ENCODE measurements around the gene GMDS.

Gene GMDS

DNA sequence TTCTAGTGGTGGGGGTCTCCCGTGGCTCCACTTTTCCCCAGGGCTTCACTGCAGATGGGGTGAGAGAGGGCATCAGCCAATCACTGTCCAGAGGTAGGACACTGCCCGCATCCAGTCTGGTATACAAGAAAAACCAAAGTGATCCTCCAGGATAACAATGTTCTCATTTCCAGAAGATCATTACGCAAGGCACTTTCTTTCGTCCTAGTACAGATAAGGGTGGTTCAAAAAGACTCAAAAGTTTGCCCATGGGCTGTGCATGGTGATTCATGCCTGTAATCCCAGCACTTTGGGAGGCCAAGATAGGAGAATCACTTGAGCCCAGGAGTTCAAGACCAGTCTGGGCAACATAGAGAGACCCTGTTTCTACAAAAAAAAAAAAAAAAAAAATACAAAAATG is 16.4 kb downstream of the GMDS start:
- TF ChIP-seq, protein P1, sequence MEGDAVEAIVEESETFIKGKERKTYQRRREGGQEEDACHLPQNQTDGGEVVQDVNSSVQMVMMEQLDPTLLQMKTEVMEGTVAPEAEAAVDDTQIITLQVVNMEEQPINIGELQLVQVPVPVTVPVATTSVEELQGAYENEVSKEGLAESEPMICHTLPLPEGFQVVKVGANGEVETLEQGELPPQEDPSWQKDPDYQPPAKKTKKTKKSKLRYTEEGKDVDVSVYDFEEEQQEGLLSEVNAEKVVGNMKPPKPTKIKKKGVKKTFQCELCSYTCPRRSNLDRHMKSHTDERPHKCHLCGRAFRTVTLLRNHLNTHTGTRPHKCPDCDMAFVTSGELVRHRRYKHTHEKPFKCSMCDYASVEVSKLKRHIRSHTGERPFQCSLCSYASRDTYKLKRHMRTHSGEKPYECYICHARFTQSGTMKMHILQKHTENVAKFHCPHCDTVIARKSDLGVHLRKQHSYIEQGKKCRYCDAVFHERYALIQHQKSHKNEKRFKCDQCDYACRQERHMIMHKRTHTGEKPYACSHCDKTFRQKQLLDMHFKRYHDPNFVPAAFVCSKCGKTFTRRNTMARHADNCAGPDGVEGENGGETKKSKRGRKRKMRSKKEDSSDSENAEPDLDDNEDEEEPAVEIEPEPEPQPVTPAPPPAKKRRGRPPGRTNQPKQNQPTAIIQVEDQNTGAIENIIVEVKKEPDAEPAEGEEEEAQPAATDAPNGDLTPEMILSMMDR (IDR thresholded peaks at IDR 0.05; ENCODE audit: low read depth, low read length) = no peak
- H3K4me2 ChIP-seq (ENCODE audit: low read length) = no peak overlapping the region
- peaks cover 25% of the 10 kb centered on the region for H3K4me1 ChIP-seq (ENCODE audit: low read length)
- no peak overlapping the region for H3K4me3 ChIP-seq (ENCODE audit: low read length)
- H3K79me2 ChIP-seq (ENCODE audit: low read length) = peaks cover 9% of the 10 kb centered on the region; the same call in 1 of the 2 replicates
- no peak overlapping the region for H3K9ac ChIP-seq (ENCODE audit: low read length)
- no peaks in the 10 kb centered on the region for H3K27me3 ChIP-seq (ENCODE audit: low read depth, low read length)
- no peaks in the 10 kb centered on the region for H4K20me1 ChIP-seq (ENCODE audit: insufficient read depth, low read length)
- no peak overlapping the region for H3K27ac ChIP-seq (ENCODE audit: low read length)
- H3K9me3 ChIP-seq (ENCODE audit: insufficient read depth, low read length) = no peaks in the 10 kb centered on the region
- no peak overlapping the region for H2AFZ ChIP-seq (ENCODE audit: low read depth, low read length)
- no peaks in the 10 kb centered on the region for H3K36me3 ChIP-seq (replicated peaks; ENCODE audit: low read depth, low read length)

DNA sequence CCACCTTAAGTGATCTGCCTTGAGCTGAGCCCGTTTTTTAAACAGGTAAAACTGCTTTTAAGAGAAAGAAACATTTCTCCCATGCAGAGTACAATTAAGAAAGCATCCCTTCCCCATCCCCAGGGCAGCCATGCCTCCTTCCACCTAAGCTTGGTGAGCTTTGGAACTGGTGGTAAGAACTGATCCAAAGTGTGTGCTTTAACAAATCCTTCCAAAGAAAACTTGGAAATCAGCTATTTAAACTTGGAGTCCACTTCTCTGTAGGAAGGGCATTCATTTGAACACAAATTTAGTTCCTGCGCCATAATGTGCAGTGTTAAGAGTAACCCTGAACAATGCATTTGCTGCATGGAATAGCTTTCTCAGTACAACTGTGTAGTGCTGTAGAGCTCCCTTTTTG is 17.0 kb downstream of the GMDS start:
- no peaks in the 10 kb centered on the region for H3K9me3 ChIP-seq (ENCODE audit: insufficient read depth, low read length)
- no peaks in the 10 kb centered on the region for H4K20me1 ChIP-seq (ENCODE audit: insufficient read depth, low read length)
- no peak overlapping the region for H3K4me3 ChIP-seq (ENCODE audit: low read length)
- no peaks in the 10 kb centered on the region for H3K36me3 ChIP-seq (replicated peaks; ENCODE audit: low read depth, low read length)
- no peak overlapping the region for H3K27ac ChIP-seq (ENCODE audit: low read length)
- H2AFZ ChIP-seq (ENCODE audit: low read depth, low read length) = no peak overlapping the region
- H3K79me2 ChIP-seq (ENCODE audit: low read length) = peaks cover 9% of the 10 kb centered on the region; the same call in 1 of the 2 replicates
- TF ChIP-seq EZH2phosphoT487 (IDR thresholded peaks at IDR 0.05; ENCODE audit: low read depth) = no peak
- TF ChIP-seq, protein P1 (IDR thresholded peaks at IDR 0.05; ENCODE audit: low read depth, low read length) = no peak
- no peaks in the 10 kb centered on the region for H3K27me3 ChIP-seq (ENCODE audit: low read depth, low read length)
- no peak overlapping the region for H3K4me2 ChIP-seq (ENCODE audit: low read length)
- H3K9ac ChIP-seq (ENCODE audit: low read length) = no peak overlapping the region
- peaks cover 25% of the 10 kb centered on the region for H3K4me1 ChIP-seq (ENCODE audit: low read length)

DNA sequence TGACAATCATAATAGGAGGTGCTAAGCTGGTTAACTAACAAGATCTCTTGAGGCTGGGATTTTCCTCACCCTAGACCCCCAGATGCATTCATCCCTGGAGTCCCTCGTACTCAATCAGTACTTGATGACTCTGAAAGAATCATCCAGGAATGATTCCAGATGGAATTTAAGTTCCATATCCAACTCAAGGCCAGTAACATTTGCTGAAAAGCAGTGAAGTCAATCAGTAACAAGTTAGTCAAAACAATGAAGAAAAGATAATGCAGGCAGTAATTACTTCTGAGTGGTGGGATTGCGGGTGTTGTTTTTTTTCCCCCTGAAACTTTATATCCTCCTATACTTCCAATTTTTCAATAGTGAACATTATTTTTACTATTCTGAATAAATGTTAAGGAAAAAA is 18.6 kb downstream of the GMDS start:
- H3K9me3 ChIP-seq (ENCODE audit: insufficient read depth, low read length) = no peaks in the 10 kb centered on the region
- no peak overlapping the region for H3K9ac ChIP-seq (ENCODE audit: low read length)
- TF ChIP-seq, protein P1 (IDR thresholded peaks at IDR 0.05; ENCODE audit: low read depth, low read length) = no peak
- TF ChIP-seq EZH2phosphoT487 (IDR thresholded peaks at IDR 0.05; ENCODE audit: low read depth) = no peak
- no peak overlapping the region for H2AFZ ChIP-seq (ENCODE audit: low read depth, low read length)
- peaks cover 9% of the 10 kb centered on the region for H3K79me2 ChIP-seq (ENCODE audit: low read length)
- H4K20me1 ChIP-seq (ENCODE audit: insufficient read depth, low read length) = no peaks in the 10 kb centered on the region
- no peaks in the 10 kb centered on the region for H3K36me3 ChIP-seq (replicated peaks; ENCODE audit: low read depth, low read length)
- H3K4me2 ChIP-seq (ENCODE audit: low read length) = no peak overlapping the region
- H3K27me3 ChIP-seq (ENCODE audit: low read depth, low read length) = no peaks in the 10 kb centered on the region
- peaks cover 19% of the 10 kb centered on the region for H3K4me1 ChIP-seq (ENCODE audit: low read length)
- H3K27ac ChIP-seq (ENCODE audit: low read length) = no peak overlapping the region
- no peak overlapping the region for H3K4me3 ChIP-seq (ENCODE audit: low read length)

DNA sequence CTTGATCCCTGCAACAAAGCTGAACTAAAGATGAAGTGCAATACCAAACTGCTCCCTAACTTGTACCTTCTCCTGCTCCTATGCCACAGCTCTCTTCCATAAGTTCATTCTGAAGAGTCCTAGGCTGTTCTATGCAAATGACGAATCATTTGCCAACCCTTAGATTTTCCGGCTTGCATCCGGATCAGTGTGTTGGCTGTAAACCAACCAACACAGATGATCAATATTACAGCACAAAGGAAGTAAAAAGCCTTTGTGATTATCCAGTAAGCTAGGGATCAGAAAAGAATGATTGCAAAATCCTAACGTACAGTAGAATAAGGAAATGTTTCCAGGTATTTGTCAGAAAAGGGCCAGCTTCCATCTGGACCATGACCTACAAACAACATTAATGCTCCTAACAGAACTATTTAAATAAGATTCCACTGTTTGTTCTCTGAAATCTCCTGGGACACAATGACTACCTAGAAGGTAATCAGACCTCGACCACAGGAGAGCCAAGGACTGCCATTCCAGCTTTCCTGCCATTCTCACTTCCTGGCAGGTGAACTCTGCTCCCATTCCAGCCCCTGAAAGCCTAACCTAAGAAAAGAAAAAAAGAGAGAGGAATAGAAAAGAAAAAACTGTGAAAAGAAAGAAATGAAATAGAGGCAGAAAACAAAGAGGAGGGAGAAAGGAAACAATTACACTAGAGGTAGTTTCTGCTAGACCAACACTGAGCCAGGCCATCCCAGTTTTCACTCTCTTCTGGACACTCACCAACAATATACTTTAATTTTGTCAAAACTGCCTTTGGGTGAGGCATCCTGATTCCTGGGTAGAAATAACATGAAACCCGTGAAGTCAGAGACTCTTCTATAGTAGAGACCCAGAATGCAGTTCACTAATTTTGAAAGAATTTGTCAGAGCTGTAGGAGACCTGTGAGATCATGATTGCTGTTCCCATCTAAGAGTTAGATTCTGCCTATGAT is 19.7 kb downstream of the GMDS start:
- Histone ChIP-seq H2AFZ (ENCODE audit: low read depth, low read length) (no peak overlapping the region), H3K4me1 (ENCODE audit: low read length) (peaks cover 11% of the 10 kb centered on the region), H3K36me3 (replicated peaks; ENCODE audit: low read depth, low read length) (no peaks in the 10 kb centered on the region), H3K9ac (ENCODE audit: low read length) (no peak overlapping the region), H3K27ac (ENCODE audit: low read length) (no peak overlapping the region), H3K4me2 (ENCODE audit: low read length) (no peak overlapping the region), H4K20me1 (ENCODE audit: insufficient read depth, low read length) (no peaks in the 10 kb centered on the region), H3K4me3 (ENCODE audit: low read length) (no peak overlapping the region), H3K79me2 (ENCODE audit: low read length) (peaks cover 13% of the 10 kb centered on the region), H3K9me3 (ENCODE audit: insufficient read depth, low read length) (no peaks in the 10 kb centered on the region), H3K27me3 (ENCODE audit: low read depth, low read length) (no peaks in the 10 kb centered on the region)
- TF ChIP-seq, protein P1 (IDR thresholded peaks at IDR 0.05; ENCODE audit: low read depth, low read length) = no peak
- TF ChIP-seq EZH2phosphoT487 (IDR thresholded peaks at IDR 0.05; ENCODE audit: low read depth) = no peak

All from OCI-LY3 (cell line).